ENCODE results near the gene CLECL1.
"Not testable (repeated sequence)": the region's sequence is repeated elsewhere in the genome, so short reads cannot be mapped to it uniquely, and the experiment has no call there.

The CLECL1 gene

GRCh38 chr12:9707864-9708808 lies 24.8 kb downstream of the CLECL1 start:
- POLR2A ChIA-PET = interaction anchor here (0.6 to 1.7 kb wide), 2 partner anchors 39 to 53 kb away, joined by 3 to 5 read pairs; partner anchors contain the start of genes CD69 and CLEC2D
- DNase-seq (ENCODE audit: extremely low spot score) = peak; percentile 19
- peak; percentile 71 for TF ChIP-seq CTCF (IDR thresholded peaks at IDR 0.05; ENCODE audit: control extremely low read depth, extremely low read depth, low read depth, missing control alignments)
- CTCF ChIA-PET = interaction anchor here (0.6 to 5.9 kb wide), 23 partner anchors 10 to 377 kb away, joined by 3 to 26 read pairs (median 5); partner anchors contain the start of gene CLEC2D

DNA sequence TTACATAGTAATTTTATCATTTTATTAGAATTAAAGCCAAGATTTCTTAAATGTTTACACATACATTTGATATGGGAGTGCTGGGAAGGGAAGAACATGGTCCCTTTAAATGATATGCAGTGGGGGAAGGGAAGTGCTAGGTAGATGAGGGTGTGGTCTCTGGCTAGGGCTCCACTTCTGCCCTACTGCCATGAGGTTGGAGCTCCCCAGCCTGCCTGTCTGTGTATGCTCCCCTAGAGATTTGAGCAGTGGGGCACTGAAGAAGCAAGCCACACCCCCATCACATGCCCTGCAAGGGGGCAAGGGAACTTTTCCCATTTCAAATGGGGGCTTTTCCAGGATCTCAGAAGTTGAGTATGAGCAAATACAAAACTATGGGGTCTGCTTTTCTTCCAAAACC lies 25.5 kb downstream of the CLECL1 start:
- no peak for TF ChIP-seq CTCF (IDR thresholded peaks at IDR 0.05; ENCODE audit: control extremely low read depth, extremely low read depth, low read depth, missing control alignments)
- CTCF ChIA-PET = interaction anchor here (1.0 to 5.9 kb wide), 10 partner anchors 8 to 374 kb away, joined by 3 to 26 read pairs (median 14); partner anchors contain the start of gene CLEC2D
- POLR2A ChIA-PET = no interaction called here
- DNase-seq (ENCODE audit: extremely low spot score) = no peak

- ChIA-PET POLR2A (no interaction called here), CTCF (interaction anchor here (1.0 to 5.9 kb wide), 7 partner anchors 9 to 372 kb away, joined by 3 to 26 read pairs (median 3); partner anchors contain the start of gene CLEC2D)
- TF ChIP-seq CTCF (IDR thresholded peaks at IDR 0.05; ENCODE audit: control extremely low read depth, extremely low read depth, low read depth, missing control alignments) = no peak
- no peak for DNase-seq (ENCODE audit: extremely low spot score)
Observed at GRCh38 chr12:9706086-9706685, 26.7 kb downstream of the CLECL1 start.

- CTCF ChIA-PET, POLR2A ChIA-PET: not testable (repeated sequence)
Observed at GRCh38 chr12:9704561-9704960, 28.3 kb downstream of the CLECL1 start.

GRCh38 chr12:9702255-9702654 lies 30.6 kb downstream of the CLECL1 start:
- CTCF ChIA-PET = interaction anchor here (1.0 kb wide), 2 partner anchors 63 to 371 kb away, joined by 3 read pairs; no protein-coding TSS in a partner anchor
- POLR2A ChIA-PET = interaction anchor here (1.4 kb wide), 1 partner anchor 9 kb away, joined by 5 read pairs; no protein-coding TSS in a partner anchor
- no peak for DNase-seq (ENCODE audit: extremely low spot score)
- no peak for TF ChIP-seq CTCF (IDR thresholded peaks at IDR 0.05; ENCODE audit: control extremely low read depth, extremely low read depth, low read depth, missing control alignments)

More at GRCh38 chr12:9704561-9704960, 28.3 kb downstream of the CLECL1 start:
- DNase-seq (ENCODE audit: extremely low spot score) = not testable (repeated sequence)

- ChIA-PET POLR2A (interaction anchor here (1.4 kb wide), 1 partner anchor 8 kb away, joined by 5 read pairs; no protein-coding TSS in a partner anchor), CTCF (interaction anchor here (1.0 kb wide), 2 partner anchors 62 to 370 kb away, joined by 3 read pairs; no protein-coding TSS in a partner anchor)
- no peak for DNase-seq (ENCODE audit: extremely low spot score)
- TF ChIP-seq CTCF (IDR thresholded peaks at IDR 0.05; ENCODE audit: control extremely low read depth, extremely low read depth, low read depth, missing control alignments) = no peak
Observed at GRCh38 chr12:9701380-9702154, 31.3 kb downstream of the CLECL1 start.

Data from GM10248 (cell line).